ENCODE measurements around the gene CD300A. TPM values are rescaled to one million over a fixed set of nuclear protein-coding genes. Genes with fewer than 3 reads are reported as not detected.

CD300A gene
- total RNA-seq, 1 donor from 2014 or later, result 3.9 TPM

GRCh38 chr17:74433421-74434121, 32.9 kb upstream of the CD300A start:
- Mint-ChIP-seq H3K4me3 (ENCODE audit: low read depth) (peak overlapping the region; percentile 92), H3K4me1 (ENCODE audit: low read depth) (peaks cover 50% of the 10 kb centered on the region), H3K27ac (peak overlapping the region; percentile 96), H3K9me3 (ENCODE audit: low read depth) (peaks cover 2% of the 10 kb centered on the region), H3K27me3 (no peaks in the 10 kb centered on the region), H3K36me3 (ENCODE audit: insufficient read depth) (peaks cover 6% of the 10 kb centered on the region)
- DNase-seq (ENCODE audit: low spot score, unreplicated experiment), result peak; percentile 56
- TF ChIP-seq CTCF (IDR thresholded peaks at IDR 0.05; ENCODE audit: unreplicated experiment), result peak; percentile 56

- Mint-ChIP-seq H3K9me3 (ENCODE audit: low read depth) (peaks cover 2% of the 10 kb centered on the region), H3K36me3 (ENCODE audit: insufficient read depth) (peaks cover 18% of the 10 kb centered on the region), H3K27me3 (no peaks in the 10 kb centered on the region), H3K27ac (peak overlapping the region; percentile 94), H3K4me3 (ENCODE audit: low read depth) (peak overlapping the region; percentile 54), H3K4me1 (ENCODE audit: low read depth) (peaks cover 43% of the 10 kb centered on the region)
- no peak for TF ChIP-seq CTCF (IDR thresholded peaks at IDR 0.05; ENCODE audit: unreplicated experiment)
- no peak for DNase-seq (ENCODE audit: low spot score, unreplicated experiment)
Measured at GRCh38 chr17:74435775-74436359, 30.6 kb upstream of the CD300A start.

- no peak for DNase-seq (ENCODE audit: low spot score, unreplicated experiment)
Measured at GRCh38 chr17:74437702-74438101, 28.7 kb upstream of the CD300A start.

GRCh38 chr17:74439691-74440567, 26.5 kb upstream of the CD300A start:
- Mint-ChIP-seq H3K9me3 (ENCODE audit: low read depth) (peaks cover 2% of the 10 kb centered on the region), H3K27ac (peak overlapping the region; percentile 71)

More at GRCh38 chr17:74437702-74438101, 28.7 kb upstream of the CD300A start:
- Mint-ChIP-seq H3K36me3 (ENCODE audit: insufficient read depth) (peaks cover 24% of the 10 kb centered on the region), H3K4me1 (ENCODE audit: low read depth) (peaks cover 46% of the 10 kb centered on the region), H3K9me3 (ENCODE audit: low read depth) (peaks cover 2% of the 10 kb centered on the region), H3K27ac (peak overlapping the region; percentile 94), H3K4me3 (ENCODE audit: low read depth) (no peak overlapping the region), H3K27me3 (no peaks in the 10 kb centered on the region)
- TF ChIP-seq CTCF (IDR thresholded peaks at IDR 0.05; ENCODE audit: unreplicated experiment), result peak; percentile 75

More at GRCh38 chr17:74439691-74440567, 26.5 kb upstream of the CD300A start:
- no peaks in the 10 kb centered on the region for H3K27me3 Mint-ChIP-seq
- peaks cover 49% of the 10 kb centered on the region for H3K4me1 Mint-ChIP-seq (ENCODE audit: low read depth)
- H3K4me3 Mint-ChIP-seq (ENCODE audit: low read depth), result no peak overlapping the region
- no peak for TF ChIP-seq CTCF (IDR thresholded peaks at IDR 0.05; ENCODE audit: unreplicated experiment)
- no peak for DNase-seq (ENCODE audit: low spot score, unreplicated experiment)
- peaks cover 30% of the 10 kb centered on the region for H3K36me3 Mint-ChIP-seq (ENCODE audit: insufficient read depth)

All from progenitor cell of endocrine pancreas (in vitro differentiated cells).